SK-N-SH treated with all-trans-retinoic acid at 6 μM for 48 hours (cell line): ENCODE measurements around the gene RNF19B.
A peak's percentile ranks its signal among the peaks of the same experiment; 100 is the strongest.

Experiments
- ATAC-seq: fragments of 200-7000 bp; cut with Tn5 transposase; 3 replicates; pipeline ENCODE4 v1.9.1; 2020; ENCODE audit warnings: mild to moderate bottlenecking, moderate library complexity
- ARNTL ChIP-seq: fragments of 450-650 bp; formaldehyde crosslinking; IDR thresholded peaks from 2 replicates; pipeline ENCODE4 v1.5.0; 2020; ENCODE audit warnings: low read depth, mild to moderate bottlenecking, moderate library complexity, borderline replicate concordance
- BACH2 ChIP-seq: fragments of 250-450 bp; sonication (Bioruptor Pico); IDR thresholded peaks from 2 replicates; pipeline ENCODE4 v1.9.0; 2021; ENCODE audit warnings: mild to moderate bottlenecking, borderline replicate concordance
- CSDC2 ChIP-seq: fragments of 250-450 bp; sonication (Bioruptor Pico); IDR thresholded peaks from 2 replicates; pipeline ENCODE4 v1.5.0; 2020; ENCODE audit warnings: mild to moderate bottlenecking, moderate library complexity
- ESRRG ChIP-seq: fragments of 250-450 bp; sonication (Bioruptor Pico); IDR thresholded peaks from 2 replicates; pipeline ENCODE4 v1.6.1; 2021; ENCODE audit warnings: mild to moderate bottlenecking
- GLIS3 ChIP-seq: fragments of 250-450 bp; sonication (Bioruptor Pico); IDR thresholded peaks from 2 replicates; pipeline ENCODE4 v1.5.0; 2020; ENCODE audit warnings: mild to moderate bottlenecking, moderate library complexity
- ISL1 ChIP-seq: fragments of 250-450 bp; sonication (Bioruptor Pico); IDR thresholded peaks from 2 replicates; pipeline ENCODE4 v2.1.2; 2022; ENCODE audit warnings: mild to moderate bottlenecking, moderate library complexity
- OSR1 ChIP-seq: fragments of 250-450 bp; sonication (Bioruptor Pico); IDR thresholded peaks from 2 replicates; pipeline ENCODE4 v1.8.0; 2022; ENCODE audit warnings: moderate library complexity, mild to moderate bottlenecking, inconsistent platforms
- PPARA ChIP-seq: fragments of 250-450 bp; sonication (Bioruptor Pico); IDR thresholded peaks from 2 replicates; pipeline ENCODE4 v1.5.0; 2020; ENCODE audit warnings: mild to moderate bottlenecking, borderline replicate concordance
- TCF4 ChIP-seq: fragments of 250-450 bp; sonication (Bioruptor Pico); IDR thresholded peaks from 2 replicates; pipeline ENCODE4 v1.8.0; 2021; ENCODE audit warnings: mild to moderate bottlenecking, moderate library complexity, borderline replicate concordance
- TOX ChIP-seq: fragments of 250-450 bp; sonication (Bioruptor Pico); IDR thresholded peaks from 2 replicates; pipeline ENCODE4 v1.8.0; 2021; ENCODE audit warnings: mild to moderate bottlenecking, moderate library complexity, borderline replicate concordance
- ZC3H10 ChIP-seq: fragments of 250-450 bp; sonication (Bioruptor Pico); IDR thresholded peaks from 2 replicates; pipeline ENCODE4 v1.5.1; 2021; ENCODE audit warnings: mild to moderate bottlenecking, moderate library complexity
- ZFP3 ChIP-seq: fragments of 250-450 bp; sonication (Bioruptor Pico); IDR thresholded peaks from 2 replicates; pipeline ENCODE4 v1.5.0; 2020; ENCODE audit warnings: mild to moderate bottlenecking, moderate library complexity
- ZFP30 ChIP-seq: fragments of 450-650 bp; formaldehyde crosslinking; IDR thresholded peaks from 2 replicates; pipeline ENCODE4 v1.5.0; 2022; ENCODE audit warnings: mild to moderate bottlenecking, moderate library complexity
- ZNF565 ChIP-seq: fragments of 450-650 bp; formaldehyde crosslinking; conservative IDR thresholded peaks from 2 replicates; pipeline ENCODE4 v1.5.0; 2020; ENCODE audit warnings: low read depth, mild to moderate bottlenecking, moderate library complexity
- ZNF70 ChIP-seq: fragments of 450-650 bp; formaldehyde crosslinking; IDR thresholded peaks from 2 replicates; pipeline ENCODE4 v1.5.0; 2020; ENCODE audit warnings: mild to moderate bottlenecking, moderate library complexity
- ZNF8 ChIP-seq: fragments of 450-650 bp; formaldehyde crosslinking; IDR thresholded peaks from 2 replicates; pipeline ENCODE4 v1.5.0; 2020; ENCODE audit warnings: mild to moderate bottlenecking, moderate library complexity
- TF ChIP-seq, protein P1 (sequence below): fragments of 250-450 bp; sonication (Bioruptor Pico); IDR thresholded peaks from 2 replicates; pipeline ENCODE4 v1.8.0; 2021; ENCODE audit warnings: low read depth, mild to moderate bottlenecking, moderate library complexity, borderline replicate concordance
- TF ChIP-seq, protein P2 (sequence below): fragments of 250-450 bp; sonication (Bioruptor Pico); IDR thresholded peaks from 2 replicates; pipeline ENCODE4 v1.5.0; 2020; ENCODE audit warnings: mild to moderate bottlenecking, moderate library complexity
- TF ChIP-seq, protein P3 (sequence below): fragments of 250-450 bp; sonication (Bioruptor Pico); IDR thresholded peaks from 2 replicates; pipeline ENCODE4 v1.5.1; 2020; ENCODE audit warnings: low read depth, mild to moderate bottlenecking, moderate library complexity

RNF19B gene

DNA sequence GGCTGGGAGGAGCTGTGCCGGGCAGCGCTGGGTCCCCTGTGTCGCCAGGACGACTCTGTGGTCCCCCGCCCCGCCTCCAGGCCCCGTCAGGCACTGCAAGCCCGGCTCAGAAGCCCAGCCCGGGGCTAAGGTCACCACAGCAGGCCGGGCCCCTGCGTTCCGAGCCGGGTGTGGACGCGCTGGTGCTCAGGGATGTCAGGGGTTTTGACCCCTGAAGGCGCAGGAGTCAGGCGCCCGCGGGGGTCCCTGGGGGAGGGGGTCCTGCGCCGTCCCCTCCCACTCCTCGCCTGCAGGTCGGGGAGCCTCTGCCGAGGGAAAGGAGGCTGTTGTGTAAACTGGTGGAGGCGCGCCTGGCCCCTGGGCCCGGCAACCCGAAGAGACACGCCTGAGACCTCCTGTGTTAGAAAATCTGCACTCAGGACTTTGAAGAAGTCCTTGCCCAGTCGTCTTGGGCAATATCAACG, 39.7 kb downstream of the RNF19B start:
- ATAC-seq = no peak

GRCh38 chr1:32920833-32921232, 43.8 kb downstream of the RNF19B start:
- no peak for ATAC-seq
- TF ChIP-seq ZNF70 (no peak), ZNF8 (CRISPR knock-in tag) (no peak)

More for the DNA sequence above, 39.7 kb downstream of the RNF19B start:
- TF ChIP-seq TCF4 (CRISPR knock-in tag) (no peak), ZFP30 (CRISPR knock-in tag) (no peak), ZNF8 (CRISPR knock-in tag) (no peak), PPARA (CRISPR knock-in tag) (no peak), CSDC2 (no peak), ZNF565 (CRISPR knock-in tag) (no peak), GLIS3 (CRISPR knock-in tag) (no peak), BACH2 (CRISPR knock-in tag) (no peak), ARNTL (CRISPR knock-in tag) (no peak)
- TF ChIP-seq, protein P1, sequence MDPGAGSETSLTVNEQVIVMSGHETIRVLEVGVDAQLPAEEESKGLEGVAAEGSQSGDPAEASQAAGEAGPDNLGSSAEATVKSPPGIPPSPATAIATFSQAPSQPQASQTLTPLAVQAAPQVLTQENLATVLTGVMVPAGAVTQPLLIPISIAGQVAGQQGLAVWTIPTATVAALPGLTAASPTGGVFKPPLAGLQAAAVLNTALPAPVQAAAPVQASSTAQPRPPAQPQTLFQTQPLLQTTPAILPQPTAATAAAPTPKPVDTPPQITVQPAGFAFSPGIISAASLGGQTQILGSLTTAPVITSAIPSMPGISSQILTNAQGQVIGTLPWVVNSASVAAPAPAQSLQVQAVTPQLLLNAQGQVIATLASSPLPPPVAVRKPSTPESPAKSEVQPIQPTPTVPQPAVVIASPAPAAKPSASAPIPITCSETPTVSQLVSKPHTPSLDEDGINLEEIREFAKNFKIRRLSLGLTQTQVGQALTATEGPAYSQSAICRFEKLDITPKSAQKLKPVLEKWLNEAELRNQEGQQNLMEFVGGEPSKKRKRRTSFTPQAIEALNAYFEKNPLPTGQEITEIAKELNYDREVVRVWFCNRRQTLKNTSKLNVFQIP = no peak

- ATAC-seq = peak; percentile 26; the same call in 2 of the 3 replicates
- TF ChIP-seq ESRRG (CRISPR knock-in tag) = no peak
- TF ChIP-seq ISL1 = no peak
- TF ChIP-seq PPARA (CRISPR knock-in tag) = no peak
- no peak for TF ChIP-seq CSDC2
- TF ChIP-seq, protein P2, sequence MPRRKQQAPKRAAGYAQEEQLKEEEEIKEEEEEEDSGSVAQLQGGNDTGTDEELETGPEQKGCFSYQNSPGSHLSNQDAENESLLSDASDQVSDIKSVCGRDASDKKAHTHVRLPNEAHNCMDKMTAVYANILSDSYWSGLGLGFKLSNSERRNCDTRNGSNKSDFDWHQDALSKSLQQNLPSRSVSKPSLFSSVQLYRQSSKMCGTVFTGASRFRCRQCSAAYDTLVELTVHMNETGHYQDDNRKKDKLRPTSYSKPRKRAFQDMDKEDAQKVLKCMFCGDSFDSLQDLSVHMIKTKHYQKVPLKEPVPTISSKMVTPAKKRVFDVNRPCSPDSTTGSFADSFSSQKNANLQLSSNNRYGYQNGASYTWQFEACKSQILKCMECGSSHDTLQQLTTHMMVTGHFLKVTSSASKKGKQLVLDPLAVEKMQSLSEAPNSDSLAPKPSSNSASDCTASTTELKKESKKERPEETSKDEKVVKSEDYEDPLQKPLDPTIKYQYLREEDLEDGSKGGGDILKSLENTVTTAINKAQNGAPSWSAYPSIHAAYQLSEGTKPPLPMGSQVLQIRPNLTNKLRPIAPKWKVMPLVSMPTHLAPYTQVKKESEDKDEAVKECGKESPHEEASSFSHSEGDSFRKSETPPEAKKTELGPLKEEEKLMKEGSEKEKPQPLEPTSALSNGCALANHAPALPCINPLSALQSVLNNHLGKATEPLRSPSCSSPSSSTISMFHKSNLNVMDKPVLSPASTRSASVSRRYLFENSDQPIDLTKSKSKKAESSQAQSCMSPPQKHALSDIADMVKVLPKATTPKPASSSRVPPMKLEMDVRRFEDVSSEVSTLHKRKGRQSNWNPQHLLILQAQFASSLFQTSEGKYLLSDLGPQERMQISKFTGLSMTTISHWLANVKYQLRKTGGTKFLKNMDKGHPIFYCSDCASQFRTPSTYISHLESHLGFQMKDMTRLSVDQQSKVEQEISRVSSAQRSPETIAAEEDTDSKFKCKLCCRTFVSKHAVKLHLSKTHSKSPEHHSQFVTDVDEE = no peak
- TF ChIP-seq, protein P1 = no peak
- no peak for TF ChIP-seq GLIS3 (CRISPR knock-in tag)
- TF ChIP-seq BACH2 (CRISPR knock-in tag) = no peak
- TF ChIP-seq ARNTL (CRISPR knock-in tag) = no peak
- TF ChIP-seq, all 23 proteins: peak for 0
These were observed 44.5 kb downstream of the RNF19B start for GRCh38 chr1:32919811-32920733.

DNA sequence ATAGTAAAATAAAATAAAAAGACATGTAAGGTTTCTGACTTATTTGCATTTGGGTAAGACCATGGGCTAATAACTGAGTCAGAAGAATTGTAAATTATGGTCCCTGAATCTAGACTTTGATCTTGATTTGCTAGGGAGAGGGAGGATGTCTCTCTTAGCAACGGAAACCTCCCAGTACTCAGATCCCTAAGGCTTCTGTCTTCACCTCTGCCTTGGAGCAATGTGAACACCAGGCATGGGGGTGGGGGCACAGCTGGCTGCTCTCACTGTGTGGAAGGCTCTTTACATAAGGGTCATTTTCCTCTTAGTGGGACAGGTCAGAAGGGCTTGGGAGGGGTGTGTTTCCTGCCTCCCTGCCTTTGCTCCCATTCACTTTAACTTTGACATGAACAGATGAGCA, 46.4 kb downstream of the RNF19B start:
- no peak for ATAC-seq
- TF ChIP-seq ZC3H10 (CRISPR knock-in tag) (no peak), CSDC2 (no peak), ARNTL (CRISPR knock-in tag) (no peak), ZNF565 (CRISPR knock-in tag) (no peak), ZFP3 (CRISPR knock-in tag) (no peak), TOX (CRISPR knock-in tag) (no peak), OSR1 (no peak), PPARA (CRISPR knock-in tag) (no peak), ESRRG (CRISPR knock-in tag) (no peak), BACH2 (CRISPR knock-in tag) (no peak)
- TF ChIP-seq, protein P2 = no peak
- TF ChIP-seq, protein P3, sequence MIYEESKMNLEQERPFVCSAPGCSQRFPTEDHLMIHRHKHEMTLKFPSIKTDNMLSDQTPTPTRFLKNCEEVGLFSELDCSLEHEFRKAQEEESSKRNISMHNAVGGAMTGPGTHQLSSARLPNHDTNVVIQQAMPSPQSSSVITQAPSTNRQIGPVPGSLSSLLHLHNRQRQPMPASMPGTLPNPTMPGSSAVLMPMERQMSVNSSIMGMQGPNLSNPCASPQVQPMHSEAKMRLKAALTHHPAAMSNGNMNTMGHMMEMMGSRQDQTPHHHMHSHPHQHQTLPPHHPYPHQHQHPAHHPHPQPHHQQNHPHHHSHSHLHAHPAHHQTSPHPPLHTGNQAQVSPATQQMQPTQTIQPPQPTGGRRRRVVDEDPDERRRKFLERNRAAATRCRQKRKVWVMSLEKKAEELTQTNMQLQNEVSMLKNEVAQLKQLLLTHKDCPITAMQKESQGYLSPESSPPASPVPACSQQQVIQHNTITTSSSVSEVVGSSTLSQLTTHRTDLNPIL (CRISPR knock-in tag) = no peak
